ENCODE data around the gene ALOX12B.

The ALOX12B gene

DNA sequence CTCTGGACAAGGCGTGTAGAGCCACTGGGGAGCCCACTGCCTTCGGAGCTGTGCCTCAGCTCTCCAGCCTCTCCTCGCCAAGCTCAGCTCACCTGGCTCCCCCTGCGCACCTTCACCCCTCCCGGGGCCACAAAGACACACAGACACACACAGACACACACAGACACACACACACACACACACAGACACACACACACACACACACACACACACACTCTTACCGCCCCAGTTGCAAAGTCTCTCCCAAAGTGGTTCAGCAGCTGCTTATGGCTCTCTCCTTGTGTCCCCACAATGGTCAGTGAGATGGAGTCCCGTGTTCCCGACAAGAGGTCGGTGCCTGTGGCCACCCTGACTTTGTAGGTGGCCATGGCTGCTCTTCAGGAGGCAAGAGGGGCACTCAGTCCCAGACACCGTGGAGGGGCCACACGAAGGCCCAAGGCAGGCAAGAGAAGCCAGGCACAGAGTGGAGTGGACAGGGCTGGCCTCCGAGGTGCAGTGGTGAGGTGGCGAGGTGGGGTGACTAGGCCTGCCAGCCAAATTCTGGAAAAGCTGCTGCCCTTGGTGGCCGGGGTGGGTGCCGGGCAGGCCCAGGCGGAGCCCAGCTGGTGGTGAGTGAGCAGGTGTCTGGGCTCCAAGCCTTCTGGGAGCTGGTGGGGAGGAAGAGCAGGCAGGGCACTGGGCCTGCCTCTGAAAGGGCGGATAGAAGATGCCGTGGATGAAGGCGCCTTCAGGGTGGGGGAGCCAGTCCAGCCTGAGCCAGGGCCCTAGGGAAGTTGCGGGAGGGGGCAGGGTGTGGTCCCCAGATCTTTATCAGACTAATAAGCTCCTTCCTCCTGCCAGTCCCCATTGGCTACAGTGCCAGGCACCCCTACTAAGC, at the start of gene ALOX12B:
TSS of gene ALOX12B (minus strand) at position 642 of the 877 bp plus-strand sequence. CDS start at position 368, 274 bp downstream.
- DNase-seq (ENCODE audit: low spot score), result no peak

DNA sequence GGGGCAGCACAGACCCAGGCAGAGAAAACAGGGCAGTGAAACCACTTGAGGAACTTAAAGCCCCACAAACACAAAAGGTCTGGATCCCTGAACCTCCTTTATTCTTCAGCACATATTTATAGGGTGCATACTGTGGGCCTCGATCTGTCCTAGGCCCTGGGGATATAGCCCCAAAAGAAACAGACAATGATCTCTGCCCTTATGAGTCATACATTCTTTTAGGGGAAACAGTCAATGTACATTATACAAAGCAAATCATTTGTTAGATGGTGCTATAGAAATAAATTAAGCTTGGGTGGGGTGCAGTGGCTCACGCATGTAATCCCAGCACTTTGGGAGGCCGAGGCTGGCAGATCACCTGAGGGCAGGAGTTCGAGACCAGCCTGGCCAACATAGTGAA, 46.4 kb upstream of the ALOX12B start:
- no peak for DNase-seq (ENCODE audit: low spot score)

DNA sequence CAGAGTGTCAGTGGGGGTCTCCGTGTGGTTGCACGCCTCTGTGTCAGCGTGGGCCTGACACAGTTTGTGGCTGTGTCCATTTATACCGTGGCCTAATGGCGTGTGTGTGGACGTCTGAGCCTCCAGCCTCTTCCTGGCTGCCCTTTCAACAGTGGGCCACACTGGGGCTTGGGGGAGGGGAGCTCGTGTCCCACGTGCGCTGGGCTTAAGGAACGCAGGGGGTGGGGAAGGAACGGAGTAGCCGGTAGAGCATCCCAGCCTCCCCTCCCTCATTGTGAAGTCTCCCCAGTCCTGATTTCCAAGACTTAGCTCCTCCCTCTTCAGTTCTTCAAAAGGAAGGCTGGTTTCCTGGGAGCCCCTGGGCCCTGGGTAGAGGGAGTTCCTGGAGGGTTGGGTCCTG, 45.9 kb upstream of the ALOX12B start:
- DNase-seq (ENCODE audit: low spot score), result no peak

DNA sequence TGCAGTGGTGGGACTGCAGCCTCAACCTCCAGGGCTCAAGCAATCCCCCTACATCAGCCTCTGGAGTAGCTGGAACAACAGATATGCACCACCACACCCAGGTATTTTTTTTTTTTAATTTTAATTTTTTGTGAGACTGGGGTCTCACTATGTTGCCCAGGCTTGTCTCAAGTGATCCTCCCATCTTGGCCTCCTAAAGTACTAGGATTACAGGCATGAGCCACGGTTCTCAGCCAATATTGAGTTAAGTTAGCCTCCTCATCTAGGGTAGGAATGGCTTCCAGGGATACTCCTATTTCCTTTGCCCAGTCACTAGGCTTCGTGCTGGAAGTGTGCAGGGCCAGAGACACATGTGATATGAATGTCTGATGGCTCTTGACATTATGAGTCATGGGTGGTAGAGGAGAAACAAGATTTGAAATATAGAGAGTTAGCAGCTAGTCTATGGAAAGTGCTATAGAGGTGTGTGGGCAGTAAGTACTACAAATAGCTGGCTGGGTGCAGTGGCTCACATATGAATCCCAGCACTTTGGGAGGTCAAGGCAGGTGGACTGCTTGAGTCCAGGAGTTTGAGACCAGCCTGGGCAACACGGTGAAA, 44.4 kb upstream of the ALOX12B start:
- DNase-seq (ENCODE audit: low spot score), result no peak

DNA sequence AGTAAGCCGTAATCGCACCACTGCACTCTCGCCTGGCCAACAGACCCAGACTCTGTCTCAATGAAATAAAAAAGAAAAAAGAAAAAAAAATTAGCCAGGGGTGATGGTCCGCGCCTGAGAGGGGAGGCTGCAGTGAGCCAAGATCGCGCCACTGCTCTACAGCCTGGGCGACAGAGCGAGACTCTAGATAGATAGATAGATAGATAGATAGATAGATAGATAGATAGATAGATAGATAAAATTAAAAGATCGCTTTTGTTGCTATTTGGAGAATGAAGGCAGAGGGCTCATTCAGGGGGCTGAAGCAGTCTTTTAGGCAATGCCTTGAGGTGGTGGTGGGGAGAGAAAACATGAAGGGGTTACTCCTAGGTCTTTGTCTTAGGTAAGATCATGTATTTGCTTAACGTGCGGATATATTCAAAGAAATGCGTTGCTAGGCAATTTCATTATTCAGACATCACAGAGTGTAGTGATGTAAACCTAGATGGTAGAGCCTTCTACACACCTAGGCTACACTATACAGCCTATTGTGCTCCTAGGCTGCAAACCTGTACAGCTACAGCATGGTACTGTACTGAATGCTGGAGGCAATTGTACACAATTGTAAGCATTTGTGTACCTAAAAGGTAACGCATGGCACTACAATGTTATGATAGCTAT, 40.7 kb upstream of the ALOX12B start:
- DNase-seq (ENCODE audit: low spot score), result no peak

DNA sequence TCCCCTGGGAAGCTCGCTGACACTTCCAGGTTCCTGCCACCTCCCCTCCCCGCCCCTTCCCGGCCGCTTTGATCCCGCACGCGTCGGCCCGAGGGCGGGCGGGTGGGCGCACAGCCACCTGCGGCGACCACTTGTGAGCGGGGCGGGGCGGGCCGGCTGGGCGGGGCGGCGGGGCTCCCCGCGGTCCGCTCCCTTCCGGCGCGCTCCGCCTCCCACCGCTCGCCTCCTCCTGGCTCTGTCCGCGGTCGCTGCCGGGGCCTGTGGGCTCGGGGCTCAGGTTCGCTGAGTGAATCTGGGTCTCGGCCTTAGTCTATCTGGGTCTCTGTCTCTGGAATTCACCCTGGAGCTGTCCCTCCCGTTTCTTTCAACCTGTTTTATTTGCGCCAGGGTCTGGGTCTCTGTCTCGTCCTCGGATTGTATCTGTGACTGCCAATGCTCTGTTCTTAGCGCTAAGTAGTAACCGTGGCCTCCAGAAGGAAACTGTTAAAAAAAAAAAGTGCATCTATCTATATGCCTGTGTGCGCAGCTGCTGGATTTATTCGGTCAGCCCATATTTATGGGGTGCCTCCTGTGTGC, 39.1 kb upstream of the ALOX12B start:
- no peak for DNase-seq (ENCODE audit: low spot score)

DNA sequence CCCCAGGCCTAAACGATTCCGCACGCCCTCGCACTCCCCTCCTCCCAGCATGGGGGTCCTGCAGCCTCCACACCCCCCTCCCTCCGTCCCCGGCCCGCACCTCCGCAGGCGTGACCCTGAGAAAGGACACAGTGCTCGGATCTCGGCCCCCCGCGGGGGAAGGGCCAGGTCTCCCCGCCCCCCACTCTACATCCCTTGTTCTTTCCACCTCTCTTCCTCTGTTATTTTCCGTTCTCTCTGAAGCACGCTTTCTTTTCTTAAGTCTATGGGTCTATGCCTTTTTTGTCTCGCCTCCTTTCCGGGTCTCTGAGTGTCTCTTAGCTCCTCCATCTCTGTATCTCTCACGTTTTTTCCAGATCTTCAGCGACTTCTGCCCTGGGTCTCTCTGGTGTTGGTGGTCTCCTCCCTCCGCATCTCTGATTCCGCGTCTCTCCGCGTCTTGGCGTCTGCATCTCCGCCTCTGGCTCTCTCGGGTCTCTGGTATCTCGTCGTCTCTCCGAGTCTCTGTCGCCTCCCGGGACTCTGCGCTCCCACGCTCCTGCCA, 38.5 kb upstream of the ALOX12B start:
- no peak for DNase-seq (ENCODE audit: low spot score)

DNA sequence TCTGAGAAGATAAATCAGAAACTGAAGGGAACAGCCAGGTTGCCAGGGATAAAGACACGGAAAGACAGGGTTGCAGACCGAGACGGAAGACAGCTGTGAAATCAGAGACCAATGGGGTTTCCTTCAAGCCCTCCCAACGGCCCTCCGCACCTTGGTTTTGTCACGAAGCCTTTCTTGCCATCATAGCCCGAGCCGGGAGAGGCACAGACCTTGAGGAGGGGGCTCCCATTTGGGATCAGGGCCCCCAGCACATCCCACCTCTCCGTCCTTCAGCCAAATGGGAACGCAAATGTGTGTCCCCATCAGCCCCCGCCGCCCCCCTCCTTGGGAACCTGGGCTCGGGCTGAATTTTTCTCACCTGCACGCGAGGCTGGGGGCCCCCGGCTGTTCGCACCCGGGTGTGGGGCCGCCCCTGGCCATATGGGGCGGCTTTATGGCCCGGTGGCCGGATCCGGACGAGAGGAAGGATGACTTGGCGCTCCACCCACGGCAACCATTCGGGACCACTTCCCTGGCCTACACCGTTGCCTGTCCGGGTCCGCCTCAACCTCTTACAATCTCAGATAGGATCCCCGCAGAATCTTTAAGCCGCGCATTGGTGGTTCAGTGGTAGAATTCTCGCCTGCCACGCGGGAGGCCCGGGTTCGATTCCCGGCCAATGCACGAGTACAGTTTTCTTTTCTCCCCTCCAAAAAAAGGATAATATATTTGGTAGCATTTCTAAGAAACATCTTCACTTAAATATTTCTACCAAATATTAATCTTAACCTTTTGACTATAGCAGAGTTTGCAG, 37.8 kb upstream of the ALOX12B start:
- DNase-seq (ENCODE audit: low spot score), result peak; percentile 77

DNA sequence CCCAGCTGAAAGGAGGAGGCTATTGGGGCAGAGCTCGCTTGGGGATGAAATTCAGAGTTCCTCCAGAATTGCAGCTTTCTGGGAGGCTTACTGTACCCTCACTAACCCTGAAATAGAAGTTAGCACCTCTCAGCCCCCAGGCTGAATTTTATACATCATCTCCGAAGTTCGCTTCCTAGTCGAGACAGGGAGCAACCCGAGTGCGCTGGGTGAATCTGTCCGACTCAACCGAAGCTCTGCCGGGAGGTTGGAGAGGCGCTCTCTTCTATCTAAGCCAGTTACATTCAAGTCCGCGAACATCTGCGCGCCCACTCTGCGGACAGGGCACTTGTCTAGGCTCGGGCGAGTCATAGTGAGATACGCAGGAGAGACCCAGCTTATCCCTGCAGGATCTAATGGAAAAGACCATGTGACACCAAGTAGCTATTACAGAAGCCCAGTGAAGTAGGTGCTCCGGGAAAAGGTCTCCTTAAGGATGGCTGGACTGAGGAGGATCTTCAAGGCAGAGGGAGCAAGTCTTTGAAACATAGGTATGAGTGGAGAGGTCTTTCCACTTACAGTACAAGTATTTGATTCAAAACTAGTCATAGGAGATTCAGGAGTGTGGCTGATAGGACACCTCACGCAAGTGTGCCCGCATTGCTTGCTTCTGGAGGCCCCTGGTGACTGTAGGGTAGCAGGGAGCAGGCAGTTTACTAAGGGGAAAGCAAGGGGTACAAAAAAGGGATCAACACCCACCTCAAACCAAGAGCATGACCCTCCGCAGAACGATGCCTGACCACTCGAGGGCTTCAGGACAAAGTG, 37.0 kb upstream of the ALOX12B start:
- DNase-seq (ENCODE audit: low spot score), result no peak

DNA sequence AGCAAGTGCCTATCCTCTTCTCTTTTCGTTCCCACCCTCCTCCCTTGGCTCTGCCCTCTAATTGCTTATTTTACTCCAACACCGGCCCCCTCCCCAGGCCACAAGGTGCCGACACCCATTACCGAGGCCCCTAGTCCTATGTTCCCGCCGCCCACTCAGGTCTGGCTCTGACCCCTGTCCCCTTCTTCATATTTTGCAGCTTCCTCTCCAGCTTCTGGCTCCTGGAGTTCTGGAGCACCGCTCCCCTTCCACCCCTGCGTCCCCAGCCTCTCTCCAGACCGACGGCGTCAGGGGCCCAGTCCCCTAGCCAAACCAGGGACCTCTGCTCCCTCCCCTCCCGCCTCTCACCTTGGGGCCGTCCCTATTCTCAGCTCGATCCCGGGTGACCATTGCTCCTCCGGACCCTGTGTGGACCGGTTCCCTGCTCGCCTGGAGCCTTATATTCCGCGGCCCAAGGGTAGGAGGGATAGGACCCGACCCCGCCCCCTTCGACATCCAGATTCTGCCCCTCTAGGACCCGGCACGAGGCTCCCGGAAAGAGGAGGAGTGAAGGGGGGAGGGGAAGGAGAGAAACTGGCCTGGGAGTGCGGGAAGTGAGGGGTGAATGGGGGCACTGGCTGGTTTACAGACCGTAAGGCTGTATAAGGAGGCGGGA, 36.3 kb upstream of the ALOX12B start, which contains the start of gene HES7:
TSS of gene HES7 (minus strand) at position 412 of the 655 bp plus-strand sequence. CDS start at position 390, 22 bp downstream.
- no peak for DNase-seq (ENCODE audit: low spot score)

DNA sequence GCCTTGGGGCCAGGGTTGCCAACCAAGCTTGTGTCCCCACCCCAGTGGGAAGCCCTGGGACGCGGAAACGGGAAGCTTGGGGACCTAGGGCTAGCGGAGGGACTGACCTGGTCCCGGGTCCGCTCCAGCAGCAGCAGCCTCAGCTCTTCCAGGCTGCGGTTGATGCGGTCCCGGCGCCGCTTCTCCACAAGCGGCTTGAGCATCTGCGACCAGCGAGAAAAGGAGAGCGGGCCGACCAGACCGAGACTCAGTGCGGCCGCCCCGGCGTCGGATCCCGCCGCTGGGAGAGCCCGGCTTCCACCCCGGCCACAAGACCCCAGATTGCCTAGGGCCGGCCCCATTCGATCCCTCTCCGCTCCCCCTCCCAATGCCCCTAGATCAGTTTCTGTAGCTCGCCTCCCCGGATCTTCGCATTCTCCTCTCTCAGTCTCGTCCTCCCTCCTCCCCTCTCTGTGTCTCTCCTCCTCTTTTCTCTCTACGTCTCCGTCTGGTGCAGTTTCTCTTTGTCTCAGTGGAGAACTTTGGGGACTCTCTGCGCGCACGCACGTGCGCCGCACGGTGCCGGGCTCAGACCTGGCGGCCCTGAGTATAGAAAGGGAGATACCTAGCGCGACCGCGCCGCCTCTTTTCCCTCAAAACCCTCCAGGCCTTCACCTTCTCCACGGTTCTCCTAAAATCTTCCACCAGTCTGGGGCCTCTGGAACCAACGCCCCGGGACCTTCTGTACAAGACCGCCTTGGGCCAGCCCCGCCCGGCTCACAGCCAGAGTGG, 35.6 kb upstream of the ALOX12B start:
- DNase-seq (ENCODE audit: low spot score), result no peak

DNA sequence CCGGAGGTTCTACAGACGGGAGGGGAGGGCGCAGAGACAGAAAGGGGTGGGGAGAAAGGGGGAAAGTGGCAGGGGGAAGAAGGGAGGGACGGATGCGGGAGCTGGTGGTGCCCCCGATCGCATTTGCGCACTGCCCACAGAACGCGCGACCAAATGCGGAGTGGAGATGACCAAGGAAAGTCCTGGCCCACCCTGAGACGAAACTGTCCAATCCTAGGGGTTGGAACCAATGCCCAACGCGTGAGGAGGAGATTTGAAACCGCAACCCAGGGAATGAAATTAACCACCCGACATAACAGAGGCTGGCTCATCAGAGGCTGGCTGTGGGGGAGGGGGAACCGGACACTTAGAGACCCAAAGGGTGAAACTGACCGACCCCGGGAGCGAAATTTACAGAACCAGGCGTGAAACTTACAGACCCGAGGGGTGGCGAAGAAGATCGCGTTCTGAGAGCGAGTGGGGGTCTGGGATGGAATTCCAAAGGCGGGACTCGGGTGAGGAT, 35.0 kb upstream of the ALOX12B start:
- DNase-seq (ENCODE audit: low spot score), result no peak

DNA sequence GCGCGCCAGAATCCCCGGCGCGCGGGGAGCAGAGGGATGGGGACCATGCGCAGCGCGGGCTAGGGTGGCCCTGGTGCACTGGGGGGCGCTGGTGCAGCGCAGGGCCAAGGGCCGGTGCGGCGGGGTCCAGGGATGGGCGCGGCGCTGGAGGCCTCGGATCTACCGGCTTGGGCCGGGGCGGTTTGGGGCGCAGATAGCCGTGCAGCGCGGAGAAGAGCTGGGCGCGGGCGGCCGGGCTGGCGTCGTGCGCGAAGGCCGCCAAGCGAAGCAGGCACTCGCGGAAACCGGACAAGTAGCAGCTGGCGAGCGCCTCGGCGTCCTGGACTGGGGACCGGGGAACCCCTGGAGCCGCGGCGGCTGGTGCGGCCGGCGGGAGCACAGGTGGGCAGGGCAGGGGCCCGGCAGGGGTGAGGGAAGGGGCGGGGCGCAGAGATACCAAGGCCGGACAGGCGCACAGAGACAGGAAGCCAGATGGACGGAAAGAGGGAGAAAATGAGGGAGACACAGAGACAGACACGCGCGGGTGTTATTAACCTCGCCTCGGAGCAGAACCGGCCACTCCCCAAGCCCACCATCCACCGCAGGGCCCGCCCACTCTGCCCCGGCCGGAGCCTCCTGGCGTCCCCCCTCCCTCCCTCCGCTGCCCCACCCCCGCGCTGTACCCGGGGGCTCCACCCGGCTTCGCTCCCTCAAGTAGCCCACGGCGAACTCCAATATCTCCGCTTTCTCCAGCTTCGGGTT, 34.3 kb upstream of the ALOX12B start:
- DNase-seq (ENCODE audit: low spot score), result peak; percentile 74

DNA sequence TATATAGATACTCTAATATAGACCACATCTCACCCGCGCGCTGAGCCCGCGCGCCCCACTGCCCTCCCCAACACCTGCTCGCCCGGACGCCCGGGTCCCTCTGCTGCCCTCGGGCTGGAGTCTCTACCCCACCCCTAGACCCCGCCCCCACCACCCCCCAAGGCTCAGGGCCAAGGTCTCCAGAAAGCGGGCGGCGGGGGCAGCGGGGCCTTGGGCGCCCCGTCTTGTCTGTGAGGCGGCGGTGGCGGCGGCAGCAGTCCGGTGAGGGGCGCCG, 33.8 kb upstream of the ALOX12B start:
- DNase-seq (ENCODE audit: low spot score), result no peak

DNA sequence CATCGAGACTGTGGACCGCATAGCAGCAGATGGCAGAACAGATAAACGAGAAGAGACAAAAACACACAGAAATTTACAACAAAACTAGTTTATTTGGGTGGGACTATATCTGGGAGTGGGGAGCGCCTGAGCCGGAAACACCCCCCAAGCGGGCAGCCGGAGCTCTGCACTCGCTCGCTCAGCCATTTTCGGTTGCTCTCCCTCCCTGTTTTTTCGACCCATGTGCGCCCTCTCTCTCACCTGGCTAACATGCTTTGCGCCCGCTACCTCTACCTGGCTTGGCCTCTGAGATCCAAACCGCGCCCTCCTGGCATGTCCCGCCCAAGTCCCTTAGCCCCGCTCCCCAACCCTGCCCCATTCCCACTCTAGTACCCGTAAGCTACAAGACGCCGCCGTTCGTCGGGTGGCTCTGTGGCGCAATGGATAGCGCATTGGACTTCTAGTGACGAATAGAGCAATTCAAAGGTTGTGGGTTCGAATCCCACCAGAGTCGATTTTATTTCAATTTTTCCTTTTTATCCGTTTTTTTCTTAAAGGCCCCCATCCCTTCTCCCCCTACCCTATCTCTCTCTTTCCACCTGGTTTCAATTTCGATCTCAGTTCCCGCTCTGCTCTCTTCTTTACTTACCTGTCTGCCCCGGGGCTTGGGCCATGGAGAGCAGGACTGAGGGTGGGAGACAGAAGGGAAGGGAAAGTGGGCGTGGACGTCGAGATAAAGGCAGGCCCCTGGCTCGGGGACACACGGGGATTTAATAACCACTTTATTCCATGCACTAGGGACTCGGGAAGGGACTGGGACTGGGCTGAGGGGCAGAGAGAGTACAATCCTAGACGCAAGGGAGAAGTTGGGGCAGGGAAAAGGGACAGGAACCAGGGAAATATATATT, 33.2 kb upstream of the ALOX12B start:
- DNase-seq (ENCODE audit: low spot score), result no peak

DNA sequence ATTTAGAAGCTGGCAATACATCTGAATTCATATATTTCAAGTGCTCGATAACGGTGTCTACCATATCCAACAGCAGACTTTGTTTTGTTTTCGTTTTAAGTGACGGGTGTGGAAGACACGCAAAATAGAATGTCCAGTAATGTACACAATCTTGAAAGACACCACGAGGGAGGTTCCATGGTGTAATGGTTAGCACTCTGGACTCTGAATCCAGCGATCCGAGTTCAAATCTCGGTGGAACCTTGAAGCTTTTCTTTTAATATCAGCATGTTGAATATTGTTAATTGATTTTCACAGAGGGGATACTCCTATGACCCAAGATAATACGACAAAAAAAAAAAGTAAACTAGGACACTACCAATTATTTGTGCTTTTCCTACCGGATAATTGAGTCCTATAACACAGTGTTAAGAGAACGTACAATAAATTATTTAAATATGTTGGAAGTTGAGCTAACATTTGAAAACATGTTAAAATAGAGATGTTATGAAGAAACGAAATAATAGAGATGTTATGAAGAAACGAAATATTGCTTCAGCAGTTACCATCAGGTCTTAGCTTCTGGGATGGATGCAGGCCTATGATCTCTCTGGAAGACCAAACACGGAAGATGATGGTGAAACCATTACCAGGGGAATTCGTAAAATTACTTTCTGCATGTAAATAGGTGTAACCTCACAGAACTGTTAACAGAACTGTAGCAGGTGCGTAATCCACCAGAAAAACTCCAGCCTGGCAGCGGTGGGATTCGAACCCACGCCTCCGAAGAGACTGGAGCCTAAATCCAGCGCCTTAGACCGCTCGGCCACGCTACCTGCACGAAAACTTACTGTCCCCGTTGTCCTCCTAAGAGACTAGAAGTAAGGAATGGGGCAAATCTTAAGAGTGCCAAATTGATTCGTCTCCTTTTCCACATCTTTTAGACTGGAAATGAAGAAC, 32.3 kb upstream of the ALOX12B start:
- peak; percentile 88 for DNase-seq (ENCODE audit: low spot score)
